Sigmoid colon (tissue), 7 donors: ENCODE results near the gene SLIT1. TPM values are rescaled to one million over a fixed set of nuclear protein-coding genes. Genes with fewer than 3 reads are reported as not detected.
A peak's percentile ranks its signal among the peaks of the same experiment; 100 is the strongest.

Experiments
- DNase-seq: peaks from one replicate; pipeline ENCODE4 v3.0.0-alpha.2; 2019
- H3K27ac ChIP-seq, 4 donors: fragments of 200-600 bp; sonication (generic); one replicate each; pipeline ENCODE4 v1.5.1; 2016 to 2019; ENCODE audit warnings: mild to moderate bottlenecking in 1 of 4
- H3K27me3 ChIP-seq, 3 donors: fragments of 200-600 bp; sonication (generic); one replicate each; pipeline ENCODE4 v1.5.1; 2019; ENCODE audit warnings: mild to moderate bottlenecking in 1 of 3
- H3K36me3 ChIP-seq, 4 donors: fragments of 200-600 bp; sonication (generic); one replicate each; pipeline ENCODE4 v1.5.1; 2016 to 2019
- H3K4me1 ChIP-seq, 4 donors: fragments of 200-600 bp; sonication (generic); one replicate each; pipeline ENCODE4 v1.5.1; 2017 to 2019
- H3K4me3 ChIP-seq, 4 donors: fragments of 200-600 bp; sonication (generic); one replicate each; pipeline ENCODE4 v1.5.1; 2017 to 2019; ENCODE audit warnings: mild to moderate bottlenecking in 2 of 4, moderate library complexity in 1 of 4
- H3K9me3 ChIP-seq, 4 donors: fragments of 200-600 bp in 3 of 4; sonication (generic) in 3 of 4; one replicate each; pipeline versions ENCODE4 v1.5.1 to v1.6.1; 2013 to 2019
- CTCF ChIP-seq, 4 experiments: fragments of 450-650 bp in 3 of 4; fragments of 200-600 bp in 1 of 4; IDR thresholded peaks; one replicate each; pipeline ENCODE4 v1.5.1; 2016 to 2019; ENCODE audit warnings: antibody characterized with exemption in 4 of 4, mild to moderate bottlenecking in 3 of 4, moderate library complexity in 2 of 4
- EP300 ChIP-seq, 4 donors: sonication (generic); formaldehyde crosslinking; IDR thresholded peaks; one replicate each; pipeline ENCODE4 v1.6.1; 2017; ENCODE audit warnings: antibody characterized with exemption in 4 of 4
- POLR2A ChIP-seq, 2 donors: fragments of 450-650 bp; IDR thresholded peaks; one replicate each; pipeline ENCODE4 v1.6.1; 2016; ENCODE audit warnings: antibody characterized with exemption in 2 of 2, mild to moderate bottlenecking in 2 of 2, moderate library complexity in 2 of 2
- POLR2AphosphoS5 ChIP-seq, 4 donors: sonication (generic); formaldehyde crosslinking; IDR thresholded peaks; one replicate each; pipeline ENCODE4 v1.6.1; 2017; ENCODE audit warnings: antibody characterized with exemption in 4 of 4
- WGBS, 2 donors: extraction: QIAGEN DNeasy Blood & Tissue Kit; methylation state at CpG; one replicate each; pipeline ENCODE4 v1.1.7; 2013; 5-methylcytosine and 5-hydroxymethylcytosine counted together
- intact Hi-C: fragments of 100-400 bp; cut with DNase I; formaldehyde crosslinking; loops from one replicate; pipeline ENCODE4 v1.15.1; 2023
- polyA plus RNA-seq, 3 donors: library from polyadenylated mRNA; stranded (reverse); fragments of 200-250 nt; gene quantifications; one replicate each; pipeline ENCODE4 v1.2.3, GENCODE V29; 2013
- total RNA-seq, 4 donors: library from RNA; depleted of rRNA; stranded (reverse); fragments of >200 nt; gene quantifications; one replicate each; pipeline ENCODE4 v1.1.0, GENCODE V29; 2016
- donor health status: healthy with polysubstance abuse.
- donor health status: Bipolar disorder and iron deficiency.
- donor health status: healthy.

The SLIT1 gene
- total and polyA plus RNA-seq, 7 donors: under 0.01 to 1.4 (median 0.58) TPM; not detected in 1

GRCh38 chr10:97039538-97040247, 146.1 kb downstream of the SLIT1 start:
- 86 to 87% methylated on average over 16 of the region's 16 CpGs for WGBS, 2 donors
- TF ChIP-seq POLR2A (IDR thresholded peaks at IDR 0.05) (no peak), CTCF (IDR thresholded peaks at IDR 0.05) (no peak), POLR2AphosphoS5 (IDR thresholded peaks at IDR 0.05) (no peak), EP300 (IDR thresholded peaks at IDR 0.05) (no peak)
- H3K36me3 ChIP-seq: no peaks in the 10 kb centered on the region
- H3K9me3 ChIP-seq: no peaks in the 10 kb centered on the region
- no peak overlapping the region for H3K27ac ChIP-seq
- intact Hi-C loops: loop anchor here (5.0 kb wide), 1 partner anchor 662 kb away; no protein-coding TSS in a partner anchor
- DNase-seq: no peak
- peaks cover 0 to 12% (median 9%) of the 10 kb centered on the region in 4 donors for H3K4me1 ChIP-seq
- H3K27me3 ChIP-seq: no peaks in the 10 kb centered on the region
- H3K4me3 ChIP-seq: no peak overlapping the region

GRCh38 chr10:97038688-97039087, 147.1 kb downstream of the SLIT1 start:
- Histone ChIP-seq H3K27me3 (no peaks in the 10 kb centered on the region), H3K9me3 (no peaks in the 10 kb centered on the region), H3K4me1 (peaks cover 0 to 12% (median 9%) of the 10 kb centered on the region in 4 donors), H3K27ac (no peak overlapping the region), H3K36me3 (no peaks in the 10 kb centered on the region), H3K4me3 (no peak overlapping the region)
- TF ChIP-seq CTCF (IDR thresholded peaks at IDR 0.05) (no peak), POLR2AphosphoS5 (IDR thresholded peaks at IDR 0.05) (no peak), EP300 (IDR thresholded peaks at IDR 0.05) (no peak), POLR2A (IDR thresholded peaks at IDR 0.05) (no peak)
- no peak for DNase-seq
- intact Hi-C loops: loop anchor here (5.0 kb wide), 1 partner anchor 661 kb away; no protein-coding TSS in a partner anchor
- 93 to 95% methylated on average over 7 of the region's 7 CpGs for WGBS, 2 donors

GRCh38 chr10:97037365-97038361, 148.1 kb downstream of the SLIT1 start:
- intact Hi-C loops: loop anchor here (5.0 kb wide), 1 partner anchor 660 kb away; no protein-coding TSS in a partner anchor
- H3K27ac ChIP-seq: peak overlapping the region in 2 of 4 donors; percentile 10 to 39
- peak; percentile 88 for DNase-seq

More at GRCh38 chr10:97037365-97038361, 148.1 kb downstream of the SLIT1 start:
- TF ChIP-seq POLR2A (IDR thresholded peaks at IDR 0.05) (no peak), CTCF (IDR thresholded peaks at IDR 0.05) (peak; percentile 73 to 86 (median 80))
- H3K4me3 ChIP-seq: peak overlapping the region in 3 of 4 donors; percentile 27 to 49 (median 48)
- 11 to 24% methylated on average over 30 of the region's 30 CpGs for WGBS, 2 donors
- no peaks in the 10 kb centered on the region for H3K27me3 ChIP-seq
- H3K4me1 ChIP-seq: peaks cover 0 to 12% (median 9%) of the 10 kb centered on the region in 4 donors
- H3K9me3 ChIP-seq: no peaks in the 10 kb centered on the region
- no peaks in the 10 kb centered on the region for H3K36me3 ChIP-seq
